ENCODE results near the gene CLHC1. TPM values are rescaled to one million over a fixed set of nuclear protein-coding genes. Genes with fewer than 3 reads are reported as not detected.
A peak's percentile ranks its signal among the peaks of the same experiment; 100 is the strongest.

CLHC1 gene
- total and polyA plus RNA-seq, 2 donors (not counting 3 experiments of a cell fraction or from before 2014, with no cell fraction given): 2.4 to 12.3 TPM

- dilution Hi-C loops (cut with MboI; ENCODE audit: extremely low pct_ligation_motif_present, low sequenced_read_pairs): no loop called here
- no peak for DNase-seq (ENCODE audit: low read depth, low spot score)
- Histone ChIP-seq H3K27ac (ENCODE audit: insufficient read depth, low read depth, low read length) (no peak overlapping the region), H2AFZ (ENCODE audit: low read depth, low read length) (peak overlapping the region; percentile 73), H4K20me1 (replicated peaks; ENCODE audit: control insufficient read depth, extremely low read depth, insufficient read depth, low read length) (no peaks in the 10 kb centered on the region), H3K4me1 (ENCODE audit: control insufficient read depth, extremely low read depth, insufficient read depth, low read length) (peaks cover 11% of the 10 kb centered on the region), H3K9me1 (replicated peaks; ENCODE audit: control insufficient read depth, extremely low read depth, insufficient read depth, low read length) (no peaks in the 10 kb centered on the region), H3K4me3 (replicated peaks in 1 of 3; ENCODE audit: insufficient read depth in 1 of 3, low read depth in 1 of 3, low read length in 3 of 3) (no peak overlapping the region), H3K9me3 (replicated peaks; ENCODE audit: control insufficient read depth, insufficient read depth, low read length) (no peaks in the 10 kb centered on the region), H3K4me2 (ENCODE audit: insufficient read depth, low read length) (no peak overlapping the region), H3K36me3 (ENCODE audit: control insufficient read depth in 2 of 2, extremely low read depth in 1 of 2, insufficient read depth in 2 of 2, low read length in 2 of 2) (no peaks in the 10 kb centered on the region), H3K27me3 (ENCODE audit: control insufficient read depth in 2 of 2, insufficient read depth in 2 of 2, low read length in 2 of 2) (no peaks in the 10 kb centered on the region), H3K9ac (replicated peaks; ENCODE audit: extremely low read depth, insufficient read depth, low read length) (no peak overlapping the region), H3K79me2 (ENCODE audit: control insufficient read depth, insufficient read depth, low read length) (no peaks in the 10 kb centered on the region)
- no peak for FAIRE-seq
- ChIA-PET POLR2A (no interaction called here), CTCF (interaction anchor here (0.6 to 1.6 kb wide), 5 partner anchors 14 to 87 kb away, joined by 3 to 4 read pairs (median 3); no protein-coding TSS in a partner anchor)
- intact Hi-C loops (cut with micrococcal nuclease): no loop called here
- no TSS peak for BruUV-seq (replicated peaks)
- TF ChIP-seq, protein P1, sequence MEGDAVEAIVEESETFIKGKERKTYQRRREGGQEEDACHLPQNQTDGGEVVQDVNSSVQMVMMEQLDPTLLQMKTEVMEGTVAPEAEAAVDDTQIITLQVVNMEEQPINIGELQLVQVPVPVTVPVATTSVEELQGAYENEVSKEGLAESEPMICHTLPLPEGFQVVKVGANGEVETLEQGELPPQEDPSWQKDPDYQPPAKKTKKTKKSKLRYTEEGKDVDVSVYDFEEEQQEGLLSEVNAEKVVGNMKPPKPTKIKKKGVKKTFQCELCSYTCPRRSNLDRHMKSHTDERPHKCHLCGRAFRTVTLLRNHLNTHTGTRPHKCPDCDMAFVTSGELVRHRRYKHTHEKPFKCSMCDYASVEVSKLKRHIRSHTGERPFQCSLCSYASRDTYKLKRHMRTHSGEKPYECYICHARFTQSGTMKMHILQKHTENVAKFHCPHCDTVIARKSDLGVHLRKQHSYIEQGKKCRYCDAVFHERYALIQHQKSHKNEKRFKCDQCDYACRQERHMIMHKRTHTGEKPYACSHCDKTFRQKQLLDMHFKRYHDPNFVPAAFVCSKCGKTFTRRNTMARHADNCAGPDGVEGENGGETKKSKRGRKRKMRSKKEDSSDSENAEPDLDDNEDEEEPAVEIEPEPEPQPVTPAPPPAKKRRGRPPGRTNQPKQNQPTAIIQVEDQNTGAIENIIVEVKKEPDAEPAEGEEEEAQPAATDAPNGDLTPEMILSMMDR (IDR thresholded peaks at IDR 0.05; ENCODE audit: extremely low read depth in 1 of 2, insufficient read depth in 1 of 2, low read depth in 1 of 2, low read length in 2 of 2): no peak
- TF ChIP-seq GATA2 (IDR thresholded peaks at IDR 0.05; ENCODE audit: insufficient read depth, insufficient read length, low read depth, low read length): no peak
- TF ChIP-seq FOS (IDR thresholded peaks at IDR 0.05; ENCODE audit: borderline replicate concordance, insufficient read depth, low read length): no peak
- TF ChIP-seq, protein P2, sequence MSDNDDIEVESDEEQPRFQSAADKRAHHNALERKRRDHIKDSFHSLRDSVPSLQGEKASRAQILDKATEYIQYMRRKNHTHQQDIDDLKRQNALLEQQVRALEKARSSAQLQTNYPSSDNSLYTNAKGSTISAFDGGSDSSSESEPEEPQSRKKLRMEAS (IDR thresholded peaks at IDR 0.05; ENCODE audit: insufficient read depth, insufficient read length): no peak
- TF ChIP-seq POLR2A (IDR thresholded peaks at IDR 0.05; ENCODE audit: low read depth, low read length): no peak
- TF ChIP-seq JUN (IDR thresholded peaks at IDR 0.05; ENCODE audit: borderline replicate concordance, insufficient read depth, insufficient read length, low read depth): no peak
- TF ChIP-seq MYC (IDR thresholded peaks at IDR 0.05; ENCODE audit: low read depth, low read length): no peak
- TF ChIP-seq POLR2AphosphoS5 (IDR thresholded peaks at IDR 0.05; ENCODE audit: insufficient read depth, low read depth, low read length): no peak
- TF ChIP-seq EZH2 (IDR thresholded peaks at IDR 0.05; ENCODE audit: borderline replicate concordance, low read depth, low read length, severe bottlenecking): no peak
Measured at GRCh38 chr2:55138014-55138881, 93.8 kb downstream of the CLHC1 start.

Measured in endothelial cell of umbilical vein (primary cell).